Adrenal gland (tissue), 12 donors: ENCODE measurements around the gene PSMA7. TPM values are rescaled to one million over a fixed set of nuclear protein-coding genes. Genes with fewer than 3 reads are reported as not detected.

Source experiments
- DNase-seq, 7 donors: peaks; one replicate each; pipeline ENCODE4 v3.0.0-alpha.2; 2019 to 2020
- H3K27ac ChIP-seq, 5 donors: fragments of 200-600 bp; sonication (generic) in 4 of 5; 1 replicate in 3 of 5; 2 replicates in 2 of 5; pipeline versions ENCODE4 v1.5.1 to v1.8.0; 2016 to 2020; ENCODE audit warnings: mild to moderate bottlenecking in 1 of 5
- H3K27me3 ChIP-seq: fragments of 200-600 bp; 2 replicates; pipeline ENCODE4 v1.8.0; 2021
- H3K36me3 ChIP-seq, 2 donors: fragments of 200-600 bp; replicated peaks in 1 of 2; 1 replicate in 1 of 2; 2 replicates in 1 of 2; pipeline versions ENCODE4 v1.5.1 to v1.8.0; 2018 to 2022
- H3K4me1 ChIP-seq, 2 donors: fragments of 200-600 bp; replicated peaks in 1 of 2; 1 replicate in 1 of 2; 2 replicates in 1 of 2; pipeline versions ENCODE4 v1.5.1 to v1.8.0; 2018 to 2021
- H3K4me3 ChIP-seq, 4 donors: fragments of 200-600 bp; sonication (generic) in 3 of 4; one replicate each; pipeline ENCODE4 v1.5.1; 2016 to 2018
- H3K9me3 ChIP-seq, 3 donors: fragments of 200-600 bp; sonication (generic) in 1 of 3; replicated peaks in 1 of 3; 1 replicate in 2 of 3; 2 replicates in 1 of 3; pipeline versions ENCODE4 v1.5.1 to v1.8.0; 2016 to 2021
- POLR2A ChIP-seq, 2 donors: fragments of 450-650 bp; IDR thresholded peaks; one replicate each; pipeline ENCODE4 v1.6.1; 2017; ENCODE audit warnings: antibody characterized with exemption in 2 of 2, mild to moderate bottlenecking in 2 of 2, moderate library complexity in 1 of 2
- WGBS, 4 donors: extraction: QIAGEN DNeasy Blood & Tissue Kit in 2 of 4; methylation state at CpG; one replicate each; pipeline versions ENCODE4 v1.1.5 to v1.1.7; 2013 to 2017; 5-methylcytosine and 5-hydroxymethylcytosine counted together
- intact Hi-C, 2 donors: fragments of 100-400 bp; cut with DNase I; formaldehyde crosslinking; loops; one replicate each; pipeline versions ENCODE4 v1.14.1 to v1.15.0; 2022 to 2023
- polyA plus RNA-seq, 3 donors: library from polyadenylated mRNA; stranded (reverse); fragments of 200-250 nt in 2 of 3; fragments of 350-450 nt in 1 of 3; fragmentation: Illumina TruSeq in 1 of 3; extraction: RNeasy Lipid Tissue Mini Kit (QIAGEN cat#74804) in 1 of 3; gene quantifications; one replicate each; pipeline ENCODE4 v1.2.3, GENCODE V29; 2013 to 2014
- total RNA-seq, 9 donors: library from RNA; depleted of rRNA in 4 of 9; stranded (reverse); fragments of >200 nt in 4 of 9; fragments of 120-200 nt in 1 of 9; fragmentation: NEBNext Ultra II Directional in 1 of 9; extraction: Animal tissue kit (Norgen Biotek cat#: 25700) in 1 of 9; gene quantifications; one replicate each; pipeline versions ENCODE4 v1.1.0 to v1.2.4, GENCODE V29; 2013 to 2023
- TF ChIP-seq, protein P1 (sequence below), 6 experiments: fragments of 450-650 bp in 4 of 6; fragments of 200-600 bp in 2 of 6; sonication (generic) in 1 of 6; IDR thresholded peaks; 1 replicate in 5 of 6; 2 replicates in 1 of 6; pipeline versions ENCODE4 v1.5.1 to v1.8.0; 2016 to 2021; ENCODE audit warnings: antibody characterized with exemption in 6 of 6, mild to moderate bottlenecking in 2 of 6, moderate library complexity in 1 of 6
- donor health status: healthy with polysubstance abuse.
- donor health status: Bipolar disorder and iron deficiency.
- donor health status: DM: yes; HTN: yes; CAD: no.
- donor health status: DM: no; HTN: no; CAD: no.
- donor health status: DM: no; HTN: no; CAD: no.
- donor health status: DM: yes; HTN: yes; CAD: no.

The PSMA7 gene
- total and polyA plus RNA-seq, 12 donors: 175 to 518 (median 277) TPM

DNA sequence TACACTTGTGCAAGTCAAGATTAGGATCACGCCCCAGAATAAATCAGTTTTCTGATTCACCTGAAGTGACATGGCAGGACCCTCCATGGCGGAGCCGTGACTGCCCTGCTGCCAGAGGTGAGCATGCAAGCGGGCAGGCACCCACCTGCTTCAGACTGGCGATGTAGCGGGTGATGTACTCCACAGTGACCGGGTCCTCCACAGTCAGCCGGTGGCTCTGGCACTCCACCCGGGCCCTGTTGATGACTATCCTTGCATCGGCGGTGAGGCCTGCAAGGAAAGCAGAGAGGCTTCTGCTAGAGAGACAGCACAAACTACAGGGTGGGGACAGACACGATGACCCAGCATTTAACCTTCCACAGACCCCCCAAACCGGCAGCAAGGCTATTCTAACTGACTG, 3.6 kb downstream of the PSMA7 start:
- intact Hi-C loops: loop anchor here (5.0 kb wide), 2 partner anchors 77 to 127 kb away; no protein-coding TSS in a partner anchor
- TF ChIP-seq, protein P1, sequence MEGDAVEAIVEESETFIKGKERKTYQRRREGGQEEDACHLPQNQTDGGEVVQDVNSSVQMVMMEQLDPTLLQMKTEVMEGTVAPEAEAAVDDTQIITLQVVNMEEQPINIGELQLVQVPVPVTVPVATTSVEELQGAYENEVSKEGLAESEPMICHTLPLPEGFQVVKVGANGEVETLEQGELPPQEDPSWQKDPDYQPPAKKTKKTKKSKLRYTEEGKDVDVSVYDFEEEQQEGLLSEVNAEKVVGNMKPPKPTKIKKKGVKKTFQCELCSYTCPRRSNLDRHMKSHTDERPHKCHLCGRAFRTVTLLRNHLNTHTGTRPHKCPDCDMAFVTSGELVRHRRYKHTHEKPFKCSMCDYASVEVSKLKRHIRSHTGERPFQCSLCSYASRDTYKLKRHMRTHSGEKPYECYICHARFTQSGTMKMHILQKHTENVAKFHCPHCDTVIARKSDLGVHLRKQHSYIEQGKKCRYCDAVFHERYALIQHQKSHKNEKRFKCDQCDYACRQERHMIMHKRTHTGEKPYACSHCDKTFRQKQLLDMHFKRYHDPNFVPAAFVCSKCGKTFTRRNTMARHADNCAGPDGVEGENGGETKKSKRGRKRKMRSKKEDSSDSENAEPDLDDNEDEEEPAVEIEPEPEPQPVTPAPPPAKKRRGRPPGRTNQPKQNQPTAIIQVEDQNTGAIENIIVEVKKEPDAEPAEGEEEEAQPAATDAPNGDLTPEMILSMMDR (IDR thresholded peaks at IDR 0.05): no peak
- no peak for TF ChIP-seq POLR2A (IDR thresholded peaks at IDR 0.05)
- Histone ChIP-seq H3K36me3 (peaks cover 0 to 59% of the 10 kb centered on the region in 2 donors), H3K4me3 (no peak overlapping the region), H3K9me3 (no peaks in the 10 kb centered on the region), H3K4me1 (peaks cover 25 to 46% of the 10 kb centered on the region in 2 donors), H3K27ac (no peak overlapping the region), H3K27me3 (no peaks in the 10 kb centered on the region)
- no peak for DNase-seq
- WGBS, 4 donors: 83 to 86% (median 85%) methylated on average over 5 to 13 of the region's 13 CpGs

DNA sequence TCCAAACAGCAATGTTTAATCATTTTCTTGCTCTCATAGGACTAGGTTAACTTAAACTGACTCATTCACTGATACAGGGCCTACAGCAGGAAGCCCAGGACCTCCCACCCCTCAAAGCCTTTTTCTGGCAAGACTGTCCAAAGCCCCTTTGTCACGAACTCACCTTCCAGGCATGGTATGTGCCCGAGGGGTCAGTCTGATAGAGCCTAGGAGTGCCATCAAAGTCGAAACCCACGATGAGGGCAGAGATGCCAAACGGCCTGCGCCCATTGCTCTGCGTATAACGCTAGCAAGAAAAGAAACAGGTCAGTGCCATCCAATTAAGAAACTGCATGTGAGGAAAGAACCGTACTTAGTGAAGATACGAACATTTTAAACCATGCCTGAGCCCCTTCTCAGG, 4.3 kb downstream of the PSMA7 start:
- DNase-seq: no peak
- Histone ChIP-seq H3K4me1 (peaks cover 29 to 51% of the 10 kb centered on the region in 2 donors), H3K36me3 (peaks cover 0 to 63% of the 10 kb centered on the region in 2 donors), H3K27ac (peak overlapping the region in 1 of 5 donors; percentile 6), H3K27me3 (no peaks in the 10 kb centered on the region), H3K9me3 (no peaks in the 10 kb centered on the region), H3K4me3 (no peak overlapping the region)
- TF ChIP-seq, protein P1 (IDR thresholded peaks at IDR 0.05): no peak
- TF ChIP-seq POLR2A (IDR thresholded peaks at IDR 0.05): no peak
- 80 to 91% (median 83%) methylated on average over 7 to 10 of the region's 10 CpGs for WGBS, 4 donors
- intact Hi-C loops: loop anchor here (5.0 kb wide), 1 partner anchor 127 kb away; no protein-coding TSS in a partner anchor

DNA sequence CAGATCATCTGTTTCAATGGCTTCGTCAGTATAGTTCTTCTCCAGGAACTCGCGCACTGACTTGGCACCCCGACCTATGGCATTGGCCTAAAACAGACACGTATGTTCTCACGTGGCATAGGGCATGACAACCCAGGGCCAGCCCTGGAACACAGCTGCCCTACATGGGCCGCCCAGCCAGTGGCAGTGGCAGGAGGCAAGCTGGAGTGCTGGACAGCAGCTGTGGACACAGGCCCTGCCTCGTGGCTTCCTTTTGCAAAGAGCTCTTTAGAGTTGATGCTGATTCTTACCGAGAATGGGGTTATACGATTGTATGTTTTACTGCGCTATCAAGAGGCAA, 5.0 kb downstream of the PSMA7 start:
- intact Hi-C loops: loop anchor here (5.0 kb wide), 1 partner anchor 126 kb away; no protein-coding TSS in a partner anchor
- peaks cover 29 to 55% of the 10 kb centered on the region in 2 donors for H3K4me1 ChIP-seq
- TF ChIP-seq, protein P1 (IDR thresholded peaks at IDR 0.05): no peak
- TF ChIP-seq POLR2A (IDR thresholded peaks at IDR 0.05): no peak
- 69 to 81% (median 76%) methylated on average over 11 of the region's 11 CpGs for WGBS, 4 donors
- H3K27ac ChIP-seq: peak overlapping the region in 2 of 5 donors; percentile 11 to 51
- H3K27me3 ChIP-seq: no peaks in the 10 kb centered on the region
- no peak for DNase-seq
- H3K9me3 ChIP-seq: no peaks in the 10 kb centered on the region
- H3K4me3 ChIP-seq: no peak overlapping the region
- peaks cover 0 to 68% of the 10 kb centered on the region in 2 donors for H3K36me3 ChIP-seq

DNA sequence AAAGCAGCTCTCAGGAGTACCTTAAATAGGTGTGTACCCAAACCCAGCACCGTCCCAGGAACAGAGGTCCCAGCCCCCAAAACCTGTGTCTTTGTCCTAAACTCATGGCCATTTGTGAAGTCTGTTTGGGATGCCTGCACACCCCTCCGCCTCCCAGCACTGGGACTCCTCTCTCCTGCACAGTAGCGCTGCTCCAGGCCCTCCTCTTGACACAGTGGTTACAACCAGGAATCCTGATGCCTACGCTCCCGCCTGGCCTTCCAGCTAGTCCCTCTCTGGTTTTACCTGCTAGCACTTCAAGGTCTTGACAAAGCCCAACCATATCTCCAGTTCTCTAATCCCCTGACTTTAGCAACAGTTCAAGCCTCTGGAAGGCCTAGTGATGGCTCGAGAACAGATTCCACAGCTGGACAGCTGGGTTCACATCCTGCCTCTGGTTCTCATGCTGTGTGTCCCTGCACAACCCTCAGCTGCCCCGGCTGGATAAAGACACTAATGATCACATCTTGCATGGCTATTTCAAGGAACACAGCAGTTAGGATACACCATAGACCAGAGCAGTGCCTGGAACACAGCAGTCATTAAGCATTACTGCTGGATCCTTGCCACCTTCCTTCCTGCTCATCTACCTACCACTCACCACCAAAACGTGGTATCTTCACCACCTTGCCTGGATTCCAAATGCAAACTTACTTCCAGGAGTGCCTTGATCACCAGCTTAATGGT, 5.6 kb downstream of the PSMA7 start:
- WGBS, 4 donors: 71 to 83% (median 80%) methylated on average over 8 of the region's 8 CpGs
- Histone ChIP-seq H3K27me3 (no peaks in the 10 kb centered on the region), H3K9me3 (no peaks in the 10 kb centered on the region), H3K36me3 (peaks cover 0 to 74% of the 10 kb centered on the region in 2 donors), H3K4me1 (peaks cover 29 to 60% of the 10 kb centered on the region in 2 donors), H3K4me3 (no peak overlapping the region), H3K27ac (peak overlapping the region in 2 of 5 donors; percentile 11 to 51)
- intact Hi-C loops: loop anchor here (5.0 kb wide), 1 partner anchor 125 kb away; no protein-coding TSS in a partner anchor
- DNase-seq: no peak
- TF ChIP-seq, protein P1 (IDR thresholded peaks at IDR 0.05): no peak
- TF ChIP-seq POLR2A (IDR thresholded peaks at IDR 0.05): no peak
